PC-9 (cell line): Measurements from ENCODE around the gene PXDN.

Experiments used
- EZH2 ChIP-seq: fragments of 200-600 bp; sonication (generic); IDR thresholded peaks from 2 replicates; pipeline ENCODE4 v1.8.0; 2017; ENCODE audit warnings: antibody characterized with exemption, low read depth
- TF ChIP-seq, protein P1 (sequence below): fragments of 200-600 bp; sonication (generic); conservative IDR thresholded peaks from 2 replicates; pipeline ENCODE4 v1.6.1; 2017; ENCODE audit warnings: mixed run types, antibody characterized with exemption, mild to moderate bottlenecking, moderate library complexity

DNA sequence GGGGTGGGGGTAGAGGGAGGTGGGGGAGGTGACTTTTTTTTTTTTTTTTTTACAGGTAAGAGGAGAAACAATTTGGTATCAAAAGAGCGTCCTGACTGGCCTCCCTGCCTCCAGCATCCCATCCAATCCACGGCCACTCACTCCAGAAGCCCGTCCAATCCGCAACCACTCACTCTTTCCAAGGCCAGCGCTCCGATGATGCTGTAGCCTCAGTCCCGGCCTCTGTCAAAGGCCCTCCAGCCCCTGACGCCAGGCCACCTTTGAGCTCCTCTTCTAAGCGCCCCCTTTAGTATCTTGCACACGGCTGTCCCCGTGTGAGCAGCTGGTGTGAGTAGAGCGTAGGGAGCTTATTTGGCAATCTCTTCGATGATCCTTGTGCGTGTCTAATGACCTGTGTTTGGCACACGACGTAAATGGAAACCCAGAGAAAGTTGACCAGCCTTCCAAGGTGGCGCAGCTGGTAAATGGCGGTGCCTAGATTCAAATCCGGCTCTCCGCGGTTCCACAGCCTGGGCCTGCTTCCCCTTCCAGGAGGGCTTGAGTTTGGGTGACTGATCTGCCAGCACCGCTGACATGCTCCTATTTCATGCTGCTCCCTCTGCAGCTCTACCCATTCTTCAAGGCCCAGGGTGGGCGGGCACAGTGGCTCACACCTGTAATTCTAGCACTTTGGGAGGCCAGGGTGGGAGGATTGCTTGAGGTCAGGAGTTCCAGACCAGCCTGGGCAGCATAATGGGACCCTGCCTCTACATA is 23.8 kb upstream of the PXDN start:
- TF ChIP-seq, protein P1, sequence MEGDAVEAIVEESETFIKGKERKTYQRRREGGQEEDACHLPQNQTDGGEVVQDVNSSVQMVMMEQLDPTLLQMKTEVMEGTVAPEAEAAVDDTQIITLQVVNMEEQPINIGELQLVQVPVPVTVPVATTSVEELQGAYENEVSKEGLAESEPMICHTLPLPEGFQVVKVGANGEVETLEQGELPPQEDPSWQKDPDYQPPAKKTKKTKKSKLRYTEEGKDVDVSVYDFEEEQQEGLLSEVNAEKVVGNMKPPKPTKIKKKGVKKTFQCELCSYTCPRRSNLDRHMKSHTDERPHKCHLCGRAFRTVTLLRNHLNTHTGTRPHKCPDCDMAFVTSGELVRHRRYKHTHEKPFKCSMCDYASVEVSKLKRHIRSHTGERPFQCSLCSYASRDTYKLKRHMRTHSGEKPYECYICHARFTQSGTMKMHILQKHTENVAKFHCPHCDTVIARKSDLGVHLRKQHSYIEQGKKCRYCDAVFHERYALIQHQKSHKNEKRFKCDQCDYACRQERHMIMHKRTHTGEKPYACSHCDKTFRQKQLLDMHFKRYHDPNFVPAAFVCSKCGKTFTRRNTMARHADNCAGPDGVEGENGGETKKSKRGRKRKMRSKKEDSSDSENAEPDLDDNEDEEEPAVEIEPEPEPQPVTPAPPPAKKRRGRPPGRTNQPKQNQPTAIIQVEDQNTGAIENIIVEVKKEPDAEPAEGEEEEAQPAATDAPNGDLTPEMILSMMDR: no peak
- no peak for TF ChIP-seq EZH2
